ENCODE measurements around the gene SUGCT.

DNA sequence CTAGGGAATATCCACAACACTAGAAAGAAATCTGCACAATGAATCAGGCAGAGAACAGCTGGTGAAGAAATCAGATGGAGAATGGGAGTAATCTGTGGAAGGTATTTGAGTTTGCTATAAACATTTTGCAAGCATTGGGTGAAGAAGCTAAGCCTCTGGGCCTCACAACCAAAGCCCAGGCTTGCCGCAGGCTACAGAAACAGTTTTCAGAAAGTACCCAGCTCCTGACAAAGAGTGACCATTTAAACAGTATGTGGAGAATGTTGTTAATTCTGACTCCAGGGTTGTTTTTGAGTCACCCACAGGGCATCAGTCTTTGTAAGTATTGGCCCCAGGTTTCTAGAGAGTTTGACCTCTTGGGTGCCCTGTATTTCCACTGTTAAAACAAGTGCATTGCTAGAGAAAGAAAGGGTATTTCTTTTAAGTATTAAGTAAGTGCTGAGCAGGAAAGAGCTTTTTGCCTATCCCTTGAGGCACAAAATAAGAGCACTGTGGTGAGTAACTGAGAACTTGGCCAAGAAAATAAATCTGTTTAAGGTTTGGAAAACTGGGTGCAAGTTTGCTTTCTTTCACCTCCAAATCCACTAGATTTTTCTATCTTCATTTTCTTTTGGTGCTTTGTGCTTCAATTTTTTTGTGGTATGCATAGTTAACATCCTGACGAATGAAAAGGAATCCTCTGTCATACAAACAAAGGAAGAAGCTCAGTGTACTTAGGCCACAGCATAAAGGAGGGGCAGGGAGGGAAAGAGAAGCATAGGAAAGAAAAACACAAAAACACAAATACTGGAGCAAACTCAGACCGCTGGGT is 691.8 kb downstream of the SUGCT start:
- TF ChIP-seq, protein P1, sequence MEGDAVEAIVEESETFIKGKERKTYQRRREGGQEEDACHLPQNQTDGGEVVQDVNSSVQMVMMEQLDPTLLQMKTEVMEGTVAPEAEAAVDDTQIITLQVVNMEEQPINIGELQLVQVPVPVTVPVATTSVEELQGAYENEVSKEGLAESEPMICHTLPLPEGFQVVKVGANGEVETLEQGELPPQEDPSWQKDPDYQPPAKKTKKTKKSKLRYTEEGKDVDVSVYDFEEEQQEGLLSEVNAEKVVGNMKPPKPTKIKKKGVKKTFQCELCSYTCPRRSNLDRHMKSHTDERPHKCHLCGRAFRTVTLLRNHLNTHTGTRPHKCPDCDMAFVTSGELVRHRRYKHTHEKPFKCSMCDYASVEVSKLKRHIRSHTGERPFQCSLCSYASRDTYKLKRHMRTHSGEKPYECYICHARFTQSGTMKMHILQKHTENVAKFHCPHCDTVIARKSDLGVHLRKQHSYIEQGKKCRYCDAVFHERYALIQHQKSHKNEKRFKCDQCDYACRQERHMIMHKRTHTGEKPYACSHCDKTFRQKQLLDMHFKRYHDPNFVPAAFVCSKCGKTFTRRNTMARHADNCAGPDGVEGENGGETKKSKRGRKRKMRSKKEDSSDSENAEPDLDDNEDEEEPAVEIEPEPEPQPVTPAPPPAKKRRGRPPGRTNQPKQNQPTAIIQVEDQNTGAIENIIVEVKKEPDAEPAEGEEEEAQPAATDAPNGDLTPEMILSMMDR (conservative IDR thresholded peaks at IDR 0.05 in 1 of 2, IDR thresholded peaks at IDR 0.05 in 1 of 2; ENCODE audit: extremely low read depth in 1 of 2, insufficient read depth in 1 of 2, low read depth in 1 of 2, low read length in 2 of 2): no peak
- no peak for TF ChIP-seq EZH2 (IDR thresholded peaks at IDR 0.05; ENCODE audit: borderline replicate concordance, low read length)
